Mucosa of rectum (tissue), 2 donors: Measurements from ENCODE around the gene YPEL2.
"Not testable (repeated sequence)": the region's sequence is repeated elsewhere in the genome, so short reads cannot be mapped to it uniquely, and the experiment has no call there.

ENCODE experiments used
- H3K27ac ChIP-seq, 2 donors: one replicate each; pipeline ENCODE4 v1.7.0; 2013; ENCODE audit warnings: inconsistent platforms in 2 of 2, low read depth in 2 of 2, low read length in 2 of 2
- H3K27me3 ChIP-seq, 2 donors: one replicate each; pipeline ENCODE4 v1.7.0; 2013; ENCODE audit warnings: low read length in 2 of 2; ENCODE audit not compliant: control insufficient read depth in 2 of 2, insufficient read depth in 2 of 2
- H3K36me3 ChIP-seq, 2 donors: one replicate each; pipeline ENCODE4 v1.7.0; 2013; ENCODE audit warnings: low read length in 2 of 2; ENCODE audit not compliant: control insufficient read depth in 2 of 2, insufficient read depth in 2 of 2
- H3K4me1 ChIP-seq, 2 donors: one replicate each; pipeline ENCODE4 v1.7.0; 2013; ENCODE audit warnings: low read length in 2 of 2, mild to moderate bottlenecking in 1 of 2; ENCODE audit not compliant: control insufficient read depth in 2 of 2, insufficient read depth in 2 of 2
- H3K4me3 ChIP-seq, 2 donors: one replicate each; pipeline ENCODE4 v1.7.0; 2013; ENCODE audit warnings: low read length in 2 of 2
- H3K9ac ChIP-seq, 2 donors: one replicate each; pipeline ENCODE4 v1.7.0; 2013; ENCODE audit warnings: low read length in 2 of 2, low read depth in 1 of 2, mild to moderate bottlenecking in 1 of 2
- H3K9me3 ChIP-seq, 2 donors: one replicate each; pipeline ENCODE4 v1.7.0; 2013; ENCODE audit warnings: low read length in 2 of 2; ENCODE audit not compliant: control insufficient read depth in 2 of 2
- donor health status: healthy.
- donor health status: Normal muscosa, but diverticular disease.

Gene YPEL2

DNA sequence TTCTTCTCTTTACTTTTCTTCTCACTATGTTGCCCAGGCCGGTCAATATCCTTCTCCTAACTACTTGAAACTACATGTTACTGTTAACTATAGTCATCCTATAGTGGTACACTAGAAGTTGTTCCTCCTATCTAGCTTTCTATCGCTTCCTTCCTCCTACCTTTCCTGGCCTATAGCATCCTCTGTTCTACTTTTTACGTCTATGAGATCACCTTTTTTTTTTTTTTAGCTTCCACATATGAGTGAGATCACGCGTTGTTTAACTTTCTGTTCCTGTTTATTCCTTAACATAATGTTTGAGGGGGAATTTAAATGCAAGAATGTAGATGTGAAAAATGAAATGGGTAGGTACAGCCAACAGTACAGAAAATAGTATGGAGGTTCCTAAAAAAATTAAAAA, 30.5 kb upstream of the YPEL2 start:
- Histone ChIP-seq H3K4me3 (no peak overlapping the region), H3K27ac (no peak overlapping the region), H3K27me3 (no peaks in the 10 kb centered on the region), H3K9me3 (no peaks in the 10 kb centered on the region), H3K4me1 (peaks cover 4 to 9% of the 10 kb centered on the region in 2 donors), H3K36me3 (no peaks in the 10 kb centered on the region), H3K9ac (peak overlapping the region in 1 of 2 donors; percentile 19)

DNA sequence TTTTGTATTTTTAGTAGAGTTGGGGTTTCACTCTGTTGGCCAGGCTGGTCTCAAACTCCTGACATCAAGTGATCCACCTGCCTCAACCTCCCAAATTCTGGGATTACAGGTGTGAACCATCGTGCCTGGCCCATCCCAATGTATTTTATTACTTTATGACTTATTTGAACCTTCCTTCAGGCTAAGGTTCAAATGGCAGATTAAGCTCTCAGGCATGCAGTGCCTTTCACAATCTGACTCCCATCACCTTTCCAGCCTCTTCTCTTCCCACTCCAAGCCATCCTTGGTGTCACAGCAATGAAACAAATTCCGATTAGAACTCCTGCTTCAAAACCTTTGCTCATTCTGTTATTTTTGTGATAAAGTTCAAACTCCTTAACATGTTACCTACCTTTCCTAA, 26.6 kb upstream of the YPEL2 start:
- Histone ChIP-seq H3K4me1 (peaks cover under 1 to 7% of the 10 kb centered on the region in 2 donors), H3K9ac (no peak overlapping the region), H3K27ac (no peak overlapping the region), H3K4me3 (no peak overlapping the region), H3K9me3 (no peaks in the 10 kb centered on the region), H3K36me3 (no peaks in the 10 kb centered on the region), H3K27me3 (no peaks in the 10 kb centered on the region)

DNA sequence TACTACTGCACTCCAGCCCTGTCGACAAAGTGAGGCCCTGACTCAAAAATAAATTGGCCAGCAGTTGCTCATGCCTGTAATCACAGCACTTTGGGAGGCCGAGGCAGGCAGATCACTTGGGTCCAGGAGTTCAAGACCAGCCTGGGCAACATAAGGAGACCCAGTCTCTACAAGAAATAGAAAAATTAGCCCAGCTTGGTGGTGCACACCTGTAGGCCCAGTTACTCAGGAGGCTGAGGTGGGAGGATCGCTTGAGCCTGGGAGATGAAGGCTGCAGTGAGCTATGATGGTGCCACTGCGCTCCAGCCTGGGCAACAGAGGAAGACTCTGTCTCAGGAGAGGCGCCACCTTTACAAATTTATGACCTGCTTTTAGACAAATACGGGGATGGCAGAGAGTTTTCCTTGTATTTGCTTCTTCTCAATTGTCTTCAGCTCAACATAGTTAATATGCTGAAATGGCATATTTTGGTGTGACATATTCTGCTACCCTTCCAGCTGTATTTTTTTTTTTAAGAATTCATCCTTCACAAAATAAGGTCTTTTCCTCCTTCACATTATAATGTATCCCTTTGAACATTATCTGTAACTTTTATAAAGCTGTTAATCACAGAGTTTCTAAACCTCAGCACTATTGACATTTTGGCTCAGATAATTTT, 21.1 kb upstream of the YPEL2 start:
- Histone ChIP-seq H3K27me3 (no peaks in the 10 kb centered on the region), H3K36me3 (no peaks in the 10 kb centered on the region), H3K4me3 (no peak overlapping the region), H3K9ac (no peak overlapping the region), H3K27ac (no peak overlapping the region), H3K9me3 (no peaks in the 10 kb centered on the region), H3K4me1 (peaks cover 4 to 5% of the 10 kb centered on the region in 2 donors)

DNA sequence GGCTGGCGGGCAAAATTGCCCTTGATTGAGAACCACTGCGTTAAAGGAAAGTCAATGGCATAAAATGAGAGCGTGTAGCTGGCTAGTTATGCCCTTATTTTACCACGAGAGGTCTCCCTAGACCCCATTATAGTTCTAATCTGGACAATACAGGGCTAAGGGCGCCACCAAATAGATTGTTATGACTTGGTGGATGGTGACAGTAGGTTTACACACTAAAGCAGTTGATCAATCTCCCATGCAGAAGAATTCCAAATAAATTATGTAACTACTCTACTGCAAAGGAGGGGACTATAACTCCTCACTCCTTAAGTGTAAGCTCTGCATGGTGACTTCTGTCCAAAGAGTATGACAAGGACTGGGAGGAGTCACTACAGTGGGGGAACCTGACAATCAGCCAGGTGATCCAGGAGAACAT, 20.4 kb upstream of the YPEL2 start:
- Histone ChIP-seq H3K36me3 (no peaks in the 10 kb centered on the region), H3K4me1 (peaks cover 4 to 5% of the 10 kb centered on the region in 2 donors), H3K27ac (no peak overlapping the region), H3K27me3 (no peaks in the 10 kb centered on the region), H3K4me3 (no peak overlapping the region), H3K9me3 (no peaks in the 10 kb centered on the region), H3K9ac (no peak overlapping the region)

DNA sequence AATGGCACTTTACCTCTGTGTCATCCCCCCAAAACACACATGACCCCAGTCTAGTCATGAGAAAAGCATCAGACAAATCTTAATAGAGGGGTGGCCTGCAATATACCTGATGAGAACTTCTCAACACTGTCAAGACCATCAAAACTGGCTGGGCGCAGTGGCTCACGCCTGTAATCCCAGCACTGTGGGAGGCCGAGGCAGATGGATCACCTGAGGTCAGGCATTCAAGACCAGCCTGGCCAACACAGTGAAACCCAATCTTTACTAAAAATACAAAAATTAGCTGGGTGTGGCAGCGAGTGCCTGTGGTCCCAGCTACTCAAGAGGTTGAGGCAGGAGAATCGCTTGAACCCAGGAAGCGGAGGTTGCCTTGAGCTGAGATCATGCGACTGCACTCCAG, 19.9 kb upstream of the YPEL2 start:
- H3K36me3 ChIP-seq, H3K27ac ChIP-seq: not testable (repeated sequence)

DNA sequence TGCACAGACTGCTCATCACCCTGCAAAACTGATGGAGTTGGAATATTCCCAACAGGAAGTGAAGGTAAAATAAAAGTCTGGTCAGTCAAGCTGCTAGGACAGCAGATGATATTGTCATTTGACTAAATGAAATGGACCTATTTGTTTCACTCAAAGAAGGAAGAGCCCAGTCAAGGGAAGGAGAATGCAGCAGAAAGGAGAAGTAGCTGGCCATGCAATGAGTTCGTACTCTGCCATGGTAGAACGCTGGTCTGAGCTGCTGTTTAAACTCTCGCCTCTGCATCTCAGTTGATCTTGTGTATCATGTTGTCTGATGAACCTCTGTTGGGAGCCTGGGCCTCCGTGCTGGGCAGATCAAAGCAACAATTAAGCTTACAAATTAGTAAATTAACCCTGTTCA, 15.6 kb upstream of the YPEL2 start:
- Histone ChIP-seq H3K9ac (no peak overlapping the region), H3K9me3 (no peaks in the 10 kb centered on the region), H3K4me1 (peaks cover 3 to 4% of the 10 kb centered on the region in 2 donors), H3K27ac (no peak overlapping the region), H3K4me3 (no peak overlapping the region), H3K27me3 (no peaks in the 10 kb centered on the region), H3K36me3 (no peaks in the 10 kb centered on the region)

More for the DNA sequence above, 19.9 kb upstream of the YPEL2 start:
- H3K9me3 ChIP-seq, H3K4me1 ChIP-seq, H3K27me3 ChIP-seq, H3K4me3 ChIP-seq, H3K9ac ChIP-seq: not testable (repeated sequence)

DNA sequence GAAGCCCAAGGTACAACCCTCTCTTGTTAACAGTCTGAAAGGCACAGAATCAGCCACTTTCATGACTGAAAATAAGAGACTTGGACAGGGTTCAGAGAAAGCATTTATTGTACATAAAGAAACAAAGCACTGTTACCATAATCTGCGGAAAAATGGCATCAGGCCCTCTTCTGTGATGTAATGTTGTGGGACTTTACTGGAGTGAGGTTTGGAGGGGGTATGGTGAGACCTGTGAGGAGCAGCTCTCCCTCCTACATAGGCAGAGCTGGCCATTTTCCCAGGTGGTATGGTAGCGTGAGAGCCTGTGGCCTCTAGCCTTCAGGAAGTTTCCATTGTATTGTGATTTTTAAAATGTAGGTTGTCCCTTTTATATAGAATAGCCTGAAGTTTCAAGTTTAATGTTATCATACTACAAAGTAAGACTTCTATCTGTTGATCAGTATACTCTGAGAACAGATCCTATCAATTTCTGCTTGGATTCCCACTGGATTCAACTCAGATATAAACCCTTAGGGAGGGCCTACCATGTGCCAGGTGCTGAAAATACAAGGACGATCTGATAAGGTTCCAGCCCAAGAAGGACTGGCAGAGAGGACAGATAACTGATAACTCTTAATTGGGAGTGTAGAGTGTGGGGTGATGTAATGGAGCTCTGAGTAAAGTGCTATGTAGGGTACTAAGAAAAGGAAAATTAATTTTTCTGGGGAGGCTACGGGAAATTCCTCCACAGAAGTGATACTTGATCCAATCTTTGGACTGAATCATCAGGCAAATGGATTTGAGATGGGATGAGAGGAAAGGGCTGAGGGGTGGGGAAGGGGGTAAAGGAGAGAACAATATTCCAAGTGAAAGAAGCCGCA, 4.1 kb upstream of the YPEL2 start:
- no peaks in the 10 kb centered on the region for H3K27me3 ChIP-seq
- H3K27ac ChIP-seq = no peak overlapping the region

DNA sequence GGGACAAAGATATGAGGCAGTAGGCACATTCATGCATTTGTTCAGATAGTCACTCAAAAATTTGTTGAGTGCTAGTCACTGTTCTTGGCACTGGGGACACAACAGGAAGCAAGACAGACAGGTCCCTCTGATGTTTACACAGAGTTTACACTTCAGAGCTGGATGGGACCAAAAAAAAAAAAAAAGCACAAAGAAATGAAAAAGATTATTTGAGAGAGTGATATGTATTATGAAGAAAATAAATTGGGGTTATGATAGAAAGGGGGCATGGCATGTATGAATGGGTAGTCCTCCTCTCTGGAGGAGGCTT, 3.5 kb upstream of the YPEL2 start:
- H3K9me3 ChIP-seq = no peaks in the 10 kb centered on the region
- no peak overlapping the region for H3K27ac ChIP-seq

More for the DNA sequence above, 4.1 kb upstream of the YPEL2 start:
- no peaks in the 10 kb centered on the region for H3K9me3 ChIP-seq
- H3K9ac ChIP-seq = no peak overlapping the region
- H3K36me3 ChIP-seq = no peaks in the 10 kb centered on the region
- peaks cover 18 to 26% of the 10 kb centered on the region in 2 donors for H3K4me1 ChIP-seq
- H3K4me3 ChIP-seq = no peak overlapping the region

DNA sequence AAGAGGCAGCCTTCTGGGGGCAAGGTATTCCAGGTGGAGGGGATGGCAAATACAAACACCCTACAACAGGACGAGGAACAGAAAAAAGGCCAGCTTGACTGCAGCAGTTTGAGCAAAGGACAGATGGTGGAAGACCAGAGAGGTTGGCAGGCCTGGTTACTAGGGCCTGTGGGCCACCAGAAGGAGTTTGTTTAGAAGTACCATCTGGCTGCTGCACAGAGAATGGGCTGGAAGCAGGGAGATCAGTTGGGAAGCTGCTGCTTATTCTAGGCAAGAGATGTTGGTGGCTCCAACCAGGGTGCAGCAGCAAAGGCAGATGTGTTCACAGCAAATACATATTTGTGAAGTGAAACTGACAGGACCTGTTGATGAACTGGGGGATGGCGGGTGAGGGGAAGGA, 2.9 kb upstream of the YPEL2 start:
- H3K4me1 ChIP-seq = peaks cover 24 to 33% of the 10 kb centered on the region in 2 donors
- no peaks in the 10 kb centered on the region for H3K36me3 ChIP-seq
- H3K27me3 ChIP-seq = no peaks in the 10 kb centered on the region
- H3K4me3 ChIP-seq = no peak overlapping the region
- H3K27ac ChIP-seq = peak overlapping the region in 1 of 2 donors; percentile 97
- peak overlapping the region in 1 of 2 donors; percentile 41 for H3K9ac ChIP-seq
- no peaks in the 10 kb centered on the region for H3K9me3 ChIP-seq

More for the DNA sequence above, 3.5 kb upstream of the YPEL2 start:
- Histone ChIP-seq H3K36me3 (no peaks in the 10 kb centered on the region), H3K9ac (no peak overlapping the region), H3K4me1 (peaks cover 21 to 29% of the 10 kb centered on the region in 2 donors), H3K4me3 (no peak overlapping the region), H3K27me3 (no peaks in the 10 kb centered on the region)

DNA sequence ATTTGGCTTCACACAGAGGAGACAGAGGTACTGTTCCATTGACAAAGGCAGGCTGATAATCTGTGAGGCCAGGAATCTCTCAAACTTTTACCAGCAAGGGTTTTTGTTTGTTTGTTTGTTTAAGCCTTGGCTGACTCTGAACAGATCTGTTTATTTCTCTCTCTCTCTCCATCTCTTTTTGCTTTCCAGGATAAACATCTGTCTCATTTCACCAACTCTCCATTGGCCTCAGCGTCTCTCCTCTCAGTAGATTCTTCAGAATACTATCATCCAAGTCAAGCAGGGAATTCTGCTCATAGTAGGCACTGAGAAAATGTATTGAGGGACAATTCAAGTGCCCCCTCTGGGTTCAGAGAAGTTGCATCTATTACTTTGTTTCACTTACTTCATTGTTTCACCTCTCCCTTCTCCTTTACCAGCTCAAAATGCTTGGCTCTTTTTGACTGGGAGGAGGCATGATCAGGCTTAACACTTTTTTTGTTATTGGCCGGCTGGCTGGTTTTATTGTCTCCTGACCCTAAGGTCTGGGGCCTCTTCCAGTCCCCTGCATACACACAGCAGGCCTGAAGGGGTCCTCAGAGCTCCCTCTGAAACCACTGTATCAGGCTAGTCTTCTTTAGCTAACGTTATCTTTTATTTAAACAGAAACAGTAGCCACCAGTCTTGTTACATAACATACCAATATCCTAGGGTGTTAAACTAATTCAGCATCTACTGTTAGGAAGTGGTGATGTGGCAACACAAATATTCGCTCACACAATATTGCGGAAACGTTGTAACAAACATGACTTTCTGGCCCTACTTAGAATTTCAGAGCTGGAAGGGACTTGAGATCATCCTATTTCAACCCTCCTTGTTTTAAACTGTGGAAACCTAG, 2.0 kb upstream of the YPEL2 start:
- Histone ChIP-seq H3K4me3 (peak overlapping the region; percentile 46 to 89), H3K27me3 (no peaks in the 10 kb centered on the region), H3K9ac (peak overlapping the region; percentile 27 to 63), H3K27ac (peak overlapping the region; percentile 95 to 97), H3K4me1 (peaks cover 24 to 33% of the 10 kb centered on the region in 2 donors), H3K9me3 (no peaks in the 10 kb centered on the region), H3K36me3 (no peaks in the 10 kb centered on the region)
